ENCODE measurements around the gene COX14. TPM values are rescaled to one million over a fixed set of nuclear protein-coding genes. Genes with fewer than 3 reads are reported as not detected.
A peak's percentile ranks its signal among the peaks of the same experiment; 100 is the strongest.

COX14 gene
- total RNA-seq, 1 donor from 2014 or later = 23.3 TPM

DNA sequence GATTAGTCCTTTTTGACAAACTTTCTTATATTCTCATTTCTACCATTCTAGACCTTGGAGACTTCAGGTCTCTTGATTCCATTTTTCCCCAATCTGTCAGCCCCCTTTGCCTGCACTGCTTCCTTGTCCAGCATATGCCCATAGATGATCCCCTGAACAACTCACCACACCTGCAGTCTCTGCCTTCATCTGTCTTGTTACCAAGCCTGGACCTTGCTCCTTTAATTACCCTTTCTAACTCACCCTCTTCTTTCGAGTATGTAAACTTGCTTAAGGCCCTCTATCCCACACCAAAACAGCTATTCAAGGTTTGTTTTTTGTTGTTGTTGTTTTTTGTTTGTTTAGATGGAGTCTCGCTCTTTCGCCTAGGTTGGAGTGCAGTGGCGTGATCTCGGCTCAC lies 9.6 kb downstream of the COX14 start:
- H3K36me3 Mint-ChIP-seq (ENCODE audit: unreplicated experiment) = no peaks in the 10 kb centered on the region
- no peaks in the 10 kb centered on the region for H3K4me1 Mint-ChIP-seq (ENCODE audit: low read depth, unreplicated experiment)

DNA sequence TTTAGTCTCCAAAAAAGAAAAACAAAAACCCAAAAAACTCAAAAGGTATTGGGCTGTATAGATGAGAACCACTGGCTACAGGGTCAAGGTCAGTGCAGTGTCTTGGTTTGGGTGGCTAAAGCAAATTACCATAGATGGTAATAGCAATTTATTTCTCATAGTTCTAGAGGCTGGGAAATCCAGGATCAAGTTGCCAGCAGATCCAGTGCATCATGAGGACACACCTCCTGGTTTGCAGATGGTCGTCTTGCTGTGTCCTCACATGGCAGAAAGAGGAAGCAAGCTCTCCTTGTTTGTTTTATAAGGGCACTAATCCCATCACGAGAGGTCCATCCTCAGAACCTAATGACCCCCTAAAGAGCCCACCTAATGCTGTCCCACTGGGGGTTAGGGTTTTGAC lies 11.2 kb downstream of the COX14 start:
- TF ChIP-seq, protein P1, sequence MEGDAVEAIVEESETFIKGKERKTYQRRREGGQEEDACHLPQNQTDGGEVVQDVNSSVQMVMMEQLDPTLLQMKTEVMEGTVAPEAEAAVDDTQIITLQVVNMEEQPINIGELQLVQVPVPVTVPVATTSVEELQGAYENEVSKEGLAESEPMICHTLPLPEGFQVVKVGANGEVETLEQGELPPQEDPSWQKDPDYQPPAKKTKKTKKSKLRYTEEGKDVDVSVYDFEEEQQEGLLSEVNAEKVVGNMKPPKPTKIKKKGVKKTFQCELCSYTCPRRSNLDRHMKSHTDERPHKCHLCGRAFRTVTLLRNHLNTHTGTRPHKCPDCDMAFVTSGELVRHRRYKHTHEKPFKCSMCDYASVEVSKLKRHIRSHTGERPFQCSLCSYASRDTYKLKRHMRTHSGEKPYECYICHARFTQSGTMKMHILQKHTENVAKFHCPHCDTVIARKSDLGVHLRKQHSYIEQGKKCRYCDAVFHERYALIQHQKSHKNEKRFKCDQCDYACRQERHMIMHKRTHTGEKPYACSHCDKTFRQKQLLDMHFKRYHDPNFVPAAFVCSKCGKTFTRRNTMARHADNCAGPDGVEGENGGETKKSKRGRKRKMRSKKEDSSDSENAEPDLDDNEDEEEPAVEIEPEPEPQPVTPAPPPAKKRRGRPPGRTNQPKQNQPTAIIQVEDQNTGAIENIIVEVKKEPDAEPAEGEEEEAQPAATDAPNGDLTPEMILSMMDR (IDR thresholded peaks at IDR 0.05; ENCODE audit: partially characterized antibody, unreplicated experiment) = no peak
- Mint-ChIP-seq H3K27me3 (ENCODE audit: unreplicated experiment) (peaks cover 7% of the 10 kb centered on the region), H3K36me3 (ENCODE audit: unreplicated experiment) (no peaks in the 10 kb centered on the region), H3K4me1 (ENCODE audit: low read depth, unreplicated experiment) (no peaks in the 10 kb centered on the region), H3K27ac (ENCODE audit: unreplicated experiment) (no peak overlapping the region), H3K4me3 (ENCODE audit: unreplicated experiment) (no peak overlapping the region), H3K9me3 (ENCODE audit: unreplicated experiment) (no peaks in the 10 kb centered on the region)
- DNase-seq = no peak

More for the DNA sequence above, 9.6 kb downstream of the COX14 start:
- Mint-ChIP-seq H3K27ac (ENCODE audit: unreplicated experiment) (no peak overlapping the region), H3K4me3 (ENCODE audit: unreplicated experiment) (no peak overlapping the region), H3K9me3 (ENCODE audit: unreplicated experiment) (no peaks in the 10 kb centered on the region), H3K27me3 (ENCODE audit: unreplicated experiment) (peaks cover 5% of the 10 kb centered on the region)
- TF ChIP-seq, protein P1 (IDR thresholded peaks at IDR 0.05; ENCODE audit: partially characterized antibody, unreplicated experiment) = no peak
- DNase-seq = no peak

DNA sequence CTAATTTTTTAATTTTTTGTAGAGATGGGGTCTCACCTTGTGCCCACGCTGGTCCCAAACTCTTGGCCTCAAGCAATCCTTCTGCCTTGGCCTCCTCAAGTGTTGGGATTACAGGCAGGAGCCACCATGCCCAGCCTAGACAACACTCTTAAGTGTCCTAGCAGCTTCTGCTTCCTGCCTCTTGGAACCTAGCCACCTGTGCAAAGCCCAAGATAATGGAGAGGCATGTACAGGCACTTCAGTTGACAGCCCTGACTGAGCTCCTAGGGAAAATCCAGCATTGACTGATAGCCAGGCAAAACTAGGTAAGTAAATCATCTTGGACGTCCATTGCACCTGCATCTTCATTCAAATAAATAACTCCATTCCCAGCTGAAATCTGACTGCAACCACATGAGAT lies 15.5 kb downstream of the COX14 start:
- H3K27ac Mint-ChIP-seq (ENCODE audit: unreplicated experiment) = no peak overlapping the region
- peaks cover 1% of the 10 kb centered on the region for H3K9me3 Mint-ChIP-seq (ENCODE audit: unreplicated experiment)
- H3K4me1 Mint-ChIP-seq (ENCODE audit: low read depth, unreplicated experiment) = no peaks in the 10 kb centered on the region
- H3K4me3 Mint-ChIP-seq (ENCODE audit: unreplicated experiment) = no peak overlapping the region
- peaks cover 6% of the 10 kb centered on the region for H3K27me3 Mint-ChIP-seq (ENCODE audit: unreplicated experiment)
- no peak for DNase-seq
- H3K36me3 Mint-ChIP-seq (ENCODE audit: unreplicated experiment) = peaks cover 6% of the 10 kb centered on the region
- TF ChIP-seq, protein P1 (IDR thresholded peaks at IDR 0.05; ENCODE audit: partially characterized antibody, unreplicated experiment) = no peak

DNA sequence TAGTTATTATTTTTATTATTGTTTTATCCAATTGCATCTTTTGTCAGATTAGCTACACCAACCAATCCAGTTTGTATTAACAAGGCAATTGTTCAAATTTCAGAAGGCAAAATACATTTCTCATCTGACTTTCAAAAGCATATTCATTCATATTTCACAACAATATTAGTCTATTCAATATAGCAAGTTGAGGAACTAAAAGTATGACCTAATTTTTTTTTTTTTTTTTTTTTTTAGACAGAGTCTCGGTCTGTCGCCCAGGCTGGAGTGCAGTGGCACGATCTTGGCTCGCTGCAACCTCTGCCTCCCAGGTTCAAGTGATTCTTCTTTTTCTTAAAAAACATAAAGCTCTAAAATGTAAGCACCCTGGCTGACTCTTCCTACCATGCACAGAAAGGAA lies 17.3 kb downstream of the COX14 start:
- TF ChIP-seq, protein P1 (IDR thresholded peaks at IDR 0.05; ENCODE audit: partially characterized antibody, unreplicated experiment) = no peak
- no peak for DNase-seq
- H3K27me3 Mint-ChIP-seq (ENCODE audit: unreplicated experiment) = peaks cover 6% of the 10 kb centered on the region
- no peaks in the 10 kb centered on the region for H3K4me1 Mint-ChIP-seq (ENCODE audit: low read depth, unreplicated experiment)
- H3K36me3 Mint-ChIP-seq (ENCODE audit: unreplicated experiment) = peaks cover 6% of the 10 kb centered on the region
- H3K27ac Mint-ChIP-seq (ENCODE audit: unreplicated experiment) = no peak overlapping the region
- peaks cover 1% of the 10 kb centered on the region for H3K9me3 Mint-ChIP-seq (ENCODE audit: unreplicated experiment)
- H3K4me3 Mint-ChIP-seq (ENCODE audit: unreplicated experiment) = no peak overlapping the region

DNA sequence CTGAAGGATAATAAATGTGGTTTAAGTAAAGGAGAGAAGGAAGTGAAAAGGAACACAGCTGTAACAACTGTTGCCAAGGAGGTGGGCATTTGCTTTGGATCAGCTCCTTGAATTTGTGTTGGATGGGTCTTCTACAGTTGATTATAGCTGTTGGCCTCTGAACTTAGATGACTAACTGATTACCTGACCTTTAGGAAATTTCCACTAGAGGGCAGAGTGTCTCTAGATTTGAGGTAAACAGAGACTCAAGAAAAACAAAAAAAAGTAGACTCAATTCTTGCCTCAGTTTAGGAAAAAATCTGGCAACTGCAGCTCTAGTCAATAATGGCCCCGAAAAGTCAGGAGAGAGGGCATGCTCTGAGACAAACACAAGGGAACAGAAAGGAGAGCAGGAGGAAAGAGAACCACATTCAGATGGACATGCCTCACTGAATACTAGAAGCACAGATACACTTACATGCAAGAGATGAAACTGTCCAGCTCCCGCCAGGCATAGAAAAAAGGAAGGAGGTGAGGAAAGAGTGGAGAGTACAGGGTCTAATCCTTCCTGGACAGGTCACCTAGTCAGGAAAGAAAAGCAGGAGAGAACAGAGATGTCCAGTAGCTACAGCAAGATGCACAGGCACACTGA lies 20.6 kb downstream of the COX14 start:
- Mint-ChIP-seq H3K4me3 (ENCODE audit: unreplicated experiment) (no peak overlapping the region), H3K4me1 (ENCODE audit: low read depth, unreplicated experiment) (no peaks in the 10 kb centered on the region), H3K27ac (ENCODE audit: unreplicated experiment) (no peak overlapping the region), H3K36me3 (ENCODE audit: unreplicated experiment) (peaks cover 6% of the 10 kb centered on the region), H3K9me3 (ENCODE audit: unreplicated experiment) (peaks cover 6% of the 10 kb centered on the region), H3K27me3 (ENCODE audit: unreplicated experiment) (peaks cover 3% of the 10 kb centered on the region)
- DNase-seq = no peak
- TF ChIP-seq, protein P1 (IDR thresholded peaks at IDR 0.05; ENCODE audit: partially characterized antibody, unreplicated experiment) = peak; percentile 78

Measured in glutamatergic neuron (in vitro differentiated cells).